ENCODE measurements around the gene EXOC3. TPM values are rescaled to one million over a fixed set of nuclear protein-coding genes. Genes with fewer than 3 reads are reported as not detected.
"Not testable (repeated sequence)": the region's sequence is repeated elsewhere in the genome, so short reads cannot be mapped to it uniquely, and the experiment has no call there.

Gene EXOC3
- total RNA-seq, 1 donor from 2014 or later, result 42.4 TPM

DNA sequence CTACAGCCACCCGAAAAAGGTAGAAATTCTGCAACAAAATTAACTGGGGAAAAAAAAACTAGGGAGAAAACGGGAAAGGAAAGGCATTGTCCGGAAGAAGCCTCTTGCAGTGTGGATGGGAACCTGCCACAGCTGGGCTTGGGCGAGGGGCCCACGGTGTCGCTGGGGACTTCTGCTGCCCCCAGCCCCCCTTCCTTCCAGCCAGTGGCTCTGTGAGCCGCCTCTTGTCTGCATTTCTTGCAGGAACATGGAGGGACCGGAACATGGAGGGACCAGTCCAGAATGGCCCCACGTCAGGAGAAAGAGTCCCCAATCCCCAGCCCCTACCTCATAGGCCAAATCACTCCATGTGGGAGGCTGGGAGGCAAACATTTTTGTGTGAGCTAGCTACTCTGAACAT is 36.9 kb upstream of the EXOC3 start:
- peaks cover 5% of the 10 kb centered on the region for H3K27me3 ChIP-seq (ENCODE audit: control insufficient read depth, insufficient read depth, low read length)
- no peak for FAIRE-seq
- TF ChIP-seq, protein P1, sequence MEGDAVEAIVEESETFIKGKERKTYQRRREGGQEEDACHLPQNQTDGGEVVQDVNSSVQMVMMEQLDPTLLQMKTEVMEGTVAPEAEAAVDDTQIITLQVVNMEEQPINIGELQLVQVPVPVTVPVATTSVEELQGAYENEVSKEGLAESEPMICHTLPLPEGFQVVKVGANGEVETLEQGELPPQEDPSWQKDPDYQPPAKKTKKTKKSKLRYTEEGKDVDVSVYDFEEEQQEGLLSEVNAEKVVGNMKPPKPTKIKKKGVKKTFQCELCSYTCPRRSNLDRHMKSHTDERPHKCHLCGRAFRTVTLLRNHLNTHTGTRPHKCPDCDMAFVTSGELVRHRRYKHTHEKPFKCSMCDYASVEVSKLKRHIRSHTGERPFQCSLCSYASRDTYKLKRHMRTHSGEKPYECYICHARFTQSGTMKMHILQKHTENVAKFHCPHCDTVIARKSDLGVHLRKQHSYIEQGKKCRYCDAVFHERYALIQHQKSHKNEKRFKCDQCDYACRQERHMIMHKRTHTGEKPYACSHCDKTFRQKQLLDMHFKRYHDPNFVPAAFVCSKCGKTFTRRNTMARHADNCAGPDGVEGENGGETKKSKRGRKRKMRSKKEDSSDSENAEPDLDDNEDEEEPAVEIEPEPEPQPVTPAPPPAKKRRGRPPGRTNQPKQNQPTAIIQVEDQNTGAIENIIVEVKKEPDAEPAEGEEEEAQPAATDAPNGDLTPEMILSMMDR (IDR thresholded peaks at IDR 0.05; ENCODE audit: insufficient read depth, low read length, severe bottlenecking), result no peak

DNA sequence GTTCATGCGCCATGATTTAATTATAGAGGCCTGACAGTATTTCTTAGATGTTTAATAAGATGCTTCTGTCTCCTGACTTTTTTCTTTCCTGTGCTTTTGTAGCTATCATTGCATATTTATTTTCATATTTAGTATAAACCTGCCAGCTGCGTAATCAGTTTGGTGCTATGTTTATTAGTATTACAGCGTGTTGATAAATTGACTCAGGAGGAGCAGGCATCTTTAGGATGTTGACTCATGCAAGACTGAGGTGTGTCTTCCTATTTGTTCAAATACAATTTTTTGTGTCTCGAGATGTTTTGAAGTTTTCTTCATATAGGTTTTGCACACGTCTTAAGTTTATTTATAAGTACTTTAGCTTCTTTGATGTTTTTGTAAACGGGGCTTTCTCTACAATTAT is 35.9 kb upstream of the EXOC3 start:
- H3K36me3 ChIP-seq (ENCODE audit: control insufficient read depth, insufficient read depth, low read length), result no peaks in the 10 kb centered on the region

More for the DNA sequence above, 36.9 kb upstream of the EXOC3 start:
- no peak for DNase-seq (ENCODE audit: low read depth)
- H3K36me3 ChIP-seq (ENCODE audit: control insufficient read depth, insufficient read depth, low read length), result no peaks in the 10 kb centered on the region
- H3K4me3 ChIP-seq (ENCODE audit: low read depth, low read length), result no peak overlapping the region

DNA sequence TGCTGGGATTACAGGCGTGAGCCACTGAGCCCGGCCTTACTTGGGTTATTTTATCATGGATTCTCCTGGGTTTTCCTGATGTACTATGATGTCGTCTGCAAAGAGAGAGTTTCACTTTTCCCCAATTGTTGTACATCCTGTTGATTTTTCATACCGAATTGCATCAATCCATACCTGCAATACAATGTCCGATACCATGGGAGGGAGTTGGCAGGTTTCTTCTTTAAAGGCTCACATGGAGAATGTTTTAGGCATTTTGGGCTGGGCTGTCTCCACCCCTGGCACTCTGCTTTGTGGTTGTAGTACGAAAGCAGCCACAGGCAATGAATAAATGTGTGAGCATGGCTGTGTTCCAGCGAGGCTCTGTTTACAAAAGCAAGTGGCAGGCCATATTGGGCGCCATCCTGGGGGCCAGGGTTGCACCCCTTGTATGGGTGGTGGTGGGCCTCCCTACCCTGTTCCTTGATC is 35.1 kb upstream of the EXOC3 start:
- FAIRE-seq (no peak), DNase-seq (ENCODE audit: low read depth) (peak; percentile 44)
- TF ChIP-seq, protein P1 (IDR thresholded peaks at IDR 0.05; ENCODE audit: insufficient read depth, low read length, severe bottlenecking), result no peak
- Histone ChIP-seq H3K4me3 (ENCODE audit: low read depth, low read length) (no peak overlapping the region), H3K27me3 (ENCODE audit: control insufficient read depth, insufficient read depth, low read length) (peaks cover 5% of the 10 kb centered on the region), H3K36me3 (ENCODE audit: control insufficient read depth, insufficient read depth, low read length) (no peaks in the 10 kb centered on the region)

More for the DNA sequence above, 35.9 kb upstream of the EXOC3 start:
- FAIRE-seq (no peak), DNase-seq (ENCODE audit: low read depth) (peak; percentile 77)
- peaks cover 5% of the 10 kb centered on the region for H3K27me3 ChIP-seq (ENCODE audit: control insufficient read depth, insufficient read depth, low read length)
- TF ChIP-seq, protein P1 (IDR thresholded peaks at IDR 0.05; ENCODE audit: insufficient read depth, low read length, severe bottlenecking), result no peak
- no peak overlapping the region for H3K4me3 ChIP-seq (ENCODE audit: low read depth, low read length)

DNA sequence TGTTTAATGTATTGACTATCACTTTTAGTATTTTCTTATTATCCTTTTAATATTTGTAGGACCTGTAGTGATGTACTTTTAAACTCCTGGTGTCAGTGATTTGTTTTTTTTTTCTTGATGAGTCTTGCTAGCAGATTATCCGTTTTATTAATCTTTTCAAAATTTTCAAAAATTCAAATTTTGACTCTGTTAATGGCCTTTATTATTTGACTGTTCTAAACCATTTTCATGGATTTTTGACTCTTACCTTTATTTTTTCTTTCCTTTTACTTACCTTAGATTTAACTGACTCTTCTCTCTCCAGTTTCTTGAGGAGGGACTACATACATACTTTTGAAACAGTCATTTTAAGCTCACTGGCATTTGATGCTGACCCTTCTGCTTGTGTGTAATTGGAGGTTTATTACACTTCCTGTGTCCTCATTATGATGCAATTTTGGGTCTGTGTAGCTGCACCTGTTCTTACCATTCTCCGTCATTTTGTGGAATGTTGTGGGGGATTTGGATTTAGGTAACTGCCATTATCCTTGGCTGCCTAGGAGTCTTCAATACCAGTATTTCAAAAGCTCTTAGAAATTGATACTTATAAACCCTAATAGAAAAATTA is 32.0 kb upstream of the EXOC3 start:
- TF ChIP-seq, protein P1 (IDR thresholded peaks at IDR 0.05; ENCODE audit: insufficient read depth, low read length, severe bottlenecking), result no peak
- Histone ChIP-seq H3K36me3 (ENCODE audit: control insufficient read depth, insufficient read depth, low read length) (no peaks in the 10 kb centered on the region), H3K27me3 (ENCODE audit: control insufficient read depth, insufficient read depth, low read length) (no peaks in the 10 kb centered on the region), H3K4me3 (ENCODE audit: low read depth, low read length) (no peak overlapping the region)
- DNase-seq (ENCODE audit: low read depth), result no peak
- FAIRE-seq, result no peak

DNA sequence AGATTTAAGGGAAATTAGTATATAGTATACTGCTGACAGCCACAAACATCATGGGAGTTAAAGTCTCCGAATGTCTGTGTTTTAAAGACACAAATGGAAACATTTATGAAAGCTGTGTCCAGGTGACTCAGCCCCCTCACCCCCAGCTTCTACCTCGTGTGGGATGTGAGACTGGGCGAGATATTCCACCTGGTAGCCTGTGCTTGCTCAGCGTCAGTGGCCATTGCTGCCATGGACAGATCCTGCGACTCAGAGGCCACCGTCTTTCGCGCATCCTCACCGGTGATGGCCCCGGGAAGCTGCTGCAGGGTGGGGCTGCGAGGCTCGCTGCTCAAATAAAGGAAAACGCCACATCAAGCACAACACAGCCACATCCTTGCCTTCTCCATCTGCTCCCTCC is 31.2 kb upstream of the EXOC3 start:
- Histone ChIP-seq H3K4me3 (ENCODE audit: low read depth, low read length) (no peak overlapping the region), H3K27me3 (ENCODE audit: control insufficient read depth, insufficient read depth, low read length) (no peaks in the 10 kb centered on the region), H3K36me3 (ENCODE audit: control insufficient read depth, insufficient read depth, low read length) (no peaks in the 10 kb centered on the region)
- FAIRE-seq (no peak), DNase-seq (ENCODE audit: low read depth) (no peak)
- TF ChIP-seq, protein P1 (IDR thresholded peaks at IDR 0.05; ENCODE audit: insufficient read depth, low read length, severe bottlenecking), result no peak

DNA sequence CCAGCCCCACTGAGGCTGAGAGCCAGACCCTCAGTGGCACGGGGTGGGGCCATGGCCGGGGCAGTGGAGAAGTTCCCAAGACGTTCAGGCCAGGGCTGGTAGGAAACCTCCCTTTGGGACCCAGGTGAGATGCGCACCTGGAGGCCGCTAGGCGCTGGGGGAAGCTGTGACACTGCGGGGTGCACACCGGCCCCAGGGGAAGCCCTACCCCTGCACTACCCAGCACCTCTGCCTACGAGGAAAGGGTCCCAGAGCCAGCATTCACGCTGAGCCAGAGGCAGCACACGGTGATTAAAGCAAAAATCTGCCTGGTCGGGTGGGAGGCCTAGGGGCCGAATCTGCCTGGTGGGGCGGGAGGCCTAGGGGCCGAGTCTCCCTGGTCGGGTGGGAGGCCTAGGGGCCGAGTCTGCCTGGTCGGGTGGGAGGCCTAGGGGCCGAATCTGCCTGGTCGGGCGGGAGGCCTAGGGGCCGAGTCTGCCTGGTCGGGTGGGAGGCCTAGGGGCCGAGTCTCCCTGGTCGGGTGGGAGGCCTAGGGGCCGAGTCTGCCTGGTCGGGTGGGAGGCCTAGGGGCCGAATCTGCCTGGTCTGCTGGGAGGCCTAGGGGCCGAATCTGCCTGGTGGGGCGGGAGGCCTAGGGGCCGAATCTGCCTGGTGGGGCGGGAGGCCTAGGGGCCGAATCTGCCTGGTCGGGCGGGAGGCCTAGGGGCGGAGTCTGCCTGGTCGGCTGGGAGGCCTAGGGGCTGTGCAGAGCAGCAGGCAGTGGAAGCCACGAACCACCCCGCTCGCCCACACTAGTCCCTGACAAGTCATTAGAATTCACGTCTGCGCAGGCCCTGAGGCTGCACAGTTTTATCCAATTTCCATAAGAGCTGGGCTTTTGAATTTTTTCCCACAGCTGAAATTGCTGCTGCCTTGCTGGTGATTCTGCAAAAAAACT is 27.7 kb upstream of the EXOC3 start:
- FAIRE-seq; H3K36me3 ChIP-seq (ENCODE audit: control insufficient read depth, insufficient read depth, low read length); H3K27me3 ChIP-seq (ENCODE audit: control insufficient read depth, insufficient read depth, low read length); DNase-seq (ENCODE audit: low read depth); H3K4me3 ChIP-seq (ENCODE audit: low read depth, low read length): not testable (repeated sequence)

Measured in bronchial epithelial cell (primary cell).